Measurements from ENCODE around the gene ITGB2.
"Not testable (repeated sequence)": the region's sequence is repeated elsewhere in the genome, so short reads cannot be mapped to it uniquely, and the experiment has no call there.

ITGB2 gene

GRCh38 chr21:44931137-44931500, 10.4 kb upstream of the ITGB2 start:
- no peak overlapping the region for H3K4me3 ChIP-seq (ENCODE audit: low read depth, low read length)
- peak overlapping the region; percentile 11 for H3K27ac ChIP-seq
- TF ChIP-seq CTCF (IDR thresholded peaks at IDR 0.05): no peak
- H3K4me2 ChIP-seq (ENCODE audit: low read length): no peak overlapping the region
- no peaks in the 10 kb centered on the region for H3K4me1 ChIP-seq
- no peaks in the 10 kb centered on the region for H3K9me3 ChIP-seq (ENCODE audit: control insufficient read depth, low read length)
- H2AFZ ChIP-seq: no peak overlapping the region
- no peaks in the 10 kb centered on the region for H3K79me2 ChIP-seq
- H3K27me3 ChIP-seq (ENCODE audit: control insufficient read depth, insufficient read depth, low read length): peaks cover 9% of the 10 kb centered on the region
- H3K36me3 ChIP-seq (ENCODE audit: control insufficient read depth, insufficient read depth, low read length): no peaks in the 10 kb centered on the region
- no peak overlapping the region for H3K9ac ChIP-seq

- H3K27ac ChIP-seq: no peak overlapping the region
- no peak for TF ChIP-seq CTCF (IDR thresholded peaks at IDR 0.05)
- no peak overlapping the region for H2AFZ ChIP-seq
- no peak overlapping the region for H3K4me3 ChIP-seq (ENCODE audit: low read depth, low read length)
- no peaks in the 10 kb centered on the region for H3K36me3 ChIP-seq (ENCODE audit: control insufficient read depth, insufficient read depth, low read length)
- H3K9ac ChIP-seq: no peak overlapping the region
- H3K79me2 ChIP-seq: no peaks in the 10 kb centered on the region
- H3K27me3 ChIP-seq (ENCODE audit: control insufficient read depth, insufficient read depth, low read length): peaks cover 9% of the 10 kb centered on the region
- H3K4me1 ChIP-seq: no peaks in the 10 kb centered on the region
- H3K4me2 ChIP-seq (ENCODE audit: low read length): no peak overlapping the region
- H3K9me3 ChIP-seq (ENCODE audit: control insufficient read depth, low read length): no peaks in the 10 kb centered on the region
These were observed 9.9 kb upstream of the ITGB2 start for GRCh38 chr21:44930543-44930981.

- peaks cover 9% of the 10 kb centered on the region for H3K27me3 ChIP-seq (ENCODE audit: control insufficient read depth, insufficient read depth, low read length)
- no peaks in the 10 kb centered on the region for H3K4me1 ChIP-seq
- H3K27ac ChIP-seq: no peak overlapping the region
- no peak overlapping the region for H2AFZ ChIP-seq
- H3K9ac ChIP-seq: no peak overlapping the region
- H3K4me2 ChIP-seq (ENCODE audit: low read length): no peak overlapping the region
- no peaks in the 10 kb centered on the region for H3K79me2 ChIP-seq
- H3K9me3 ChIP-seq (ENCODE audit: control insufficient read depth, low read length): no peaks in the 10 kb centered on the region
- TF ChIP-seq CTCF (IDR thresholded peaks at IDR 0.05): no peak
- H3K36me3 ChIP-seq (ENCODE audit: control insufficient read depth, insufficient read depth, low read length): no peaks in the 10 kb centered on the region
- no peak overlapping the region for H3K4me3 ChIP-seq (ENCODE audit: low read depth, low read length)
These were observed 9.3 kb upstream of the ITGB2 start for GRCh38 chr21:44929799-44930542.

GRCh38 chr21:44929242-44929798, 8.6 kb upstream of the ITGB2 start:
- no peaks in the 10 kb centered on the region for H3K79me2 ChIP-seq
- peaks cover 9% of the 10 kb centered on the region for H3K27me3 ChIP-seq (ENCODE audit: control insufficient read depth, insufficient read depth, low read length)
- H2AFZ ChIP-seq: no peak overlapping the region
- H3K27ac ChIP-seq: no peak overlapping the region
- no peaks in the 10 kb centered on the region for H3K9me3 ChIP-seq (ENCODE audit: control insufficient read depth, low read length)
- no peaks in the 10 kb centered on the region for H3K4me1 ChIP-seq
- no peaks in the 10 kb centered on the region for H3K36me3 ChIP-seq (ENCODE audit: control insufficient read depth, insufficient read depth, low read length)
- no peak overlapping the region for H3K9ac ChIP-seq
- H3K4me2 ChIP-seq (ENCODE audit: low read length): no peak overlapping the region
- no peak for TF ChIP-seq CTCF (IDR thresholded peaks at IDR 0.05)
- H3K4me3 ChIP-seq (ENCODE audit: low read depth, low read length): no peak overlapping the region

- H3K4me2 ChIP-seq (ENCODE audit: low read length); H3K9me3 ChIP-seq (ENCODE audit: control insufficient read depth, low read length); H3K27me3 ChIP-seq (ENCODE audit: control insufficient read depth, insufficient read depth, low read length); H2AFZ ChIP-seq; H3K4me3 ChIP-seq (ENCODE audit: low read depth, low read length); H3K79me2 ChIP-seq; H3K4me1 ChIP-seq; H3K9ac ChIP-seq; H3K27ac ChIP-seq; H3K36me3 ChIP-seq (ENCODE audit: control insufficient read depth, insufficient read depth, low read length): not testable (repeated sequence)
These were observed 8.0 kb upstream of the ITGB2 start for GRCh38 chr21:44928500-44929241.
